Measurements from ENCODE around the gene CFAP45.
A peak's percentile ranks its signal among the peaks of the same experiment; 100 is the strongest.

Gene CFAP45

DNA sequence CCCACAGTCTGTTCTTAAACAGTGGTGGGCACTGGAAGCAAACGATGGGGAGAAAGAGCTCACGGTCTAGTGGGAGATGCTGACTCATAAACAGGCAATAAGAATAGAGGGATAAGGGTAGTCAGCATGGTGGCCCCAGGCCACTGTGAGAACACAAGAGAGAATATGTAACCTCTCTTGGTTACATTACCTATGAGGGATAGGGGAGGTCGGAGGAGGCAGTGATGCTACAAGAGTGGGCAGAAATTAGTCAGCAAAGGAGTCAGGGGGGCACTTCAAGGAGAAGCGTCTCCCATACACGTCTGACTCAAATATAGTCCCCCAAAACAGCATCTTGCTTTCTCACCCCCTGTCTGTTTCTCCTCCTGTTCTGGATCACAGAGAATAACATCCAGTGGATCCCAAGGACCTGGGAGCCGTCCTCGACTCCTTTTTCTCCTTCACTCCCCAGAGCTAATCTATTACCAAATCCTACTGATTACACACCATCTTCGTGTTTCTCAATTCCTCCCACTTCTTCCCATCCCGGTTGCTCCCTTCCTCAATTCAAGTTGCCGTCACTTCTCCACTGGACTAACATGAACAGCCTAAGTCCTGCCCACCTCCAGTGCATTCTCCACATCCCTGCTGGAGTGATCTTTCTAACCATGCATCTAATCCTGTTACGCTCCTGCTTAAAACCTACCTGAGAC is 71.2 kb downstream of the CFAP45 start:
- DNase-seq (ENCODE audit: low read depth in 1 of 2, low spot score in 1 of 2): no peak

GRCh38 chr1:159828176-159828575 is 71.8 kb downstream of the CFAP45 start:
- no peak for DNase-seq (ENCODE audit: low read depth in 1 of 2, low spot score in 1 of 2)

GRCh38 chr1:159827549-159827948 is 72.4 kb downstream of the CFAP45 start:
- no peak for DNase-seq (ENCODE audit: low read depth in 1 of 2, low spot score in 1 of 2)

GRCh38 chr1:159827102-159827490 is 72.9 kb downstream of the CFAP45 start:
- no peak for DNase-seq (ENCODE audit: low read depth in 1 of 2, low spot score in 1 of 2)

DNA sequence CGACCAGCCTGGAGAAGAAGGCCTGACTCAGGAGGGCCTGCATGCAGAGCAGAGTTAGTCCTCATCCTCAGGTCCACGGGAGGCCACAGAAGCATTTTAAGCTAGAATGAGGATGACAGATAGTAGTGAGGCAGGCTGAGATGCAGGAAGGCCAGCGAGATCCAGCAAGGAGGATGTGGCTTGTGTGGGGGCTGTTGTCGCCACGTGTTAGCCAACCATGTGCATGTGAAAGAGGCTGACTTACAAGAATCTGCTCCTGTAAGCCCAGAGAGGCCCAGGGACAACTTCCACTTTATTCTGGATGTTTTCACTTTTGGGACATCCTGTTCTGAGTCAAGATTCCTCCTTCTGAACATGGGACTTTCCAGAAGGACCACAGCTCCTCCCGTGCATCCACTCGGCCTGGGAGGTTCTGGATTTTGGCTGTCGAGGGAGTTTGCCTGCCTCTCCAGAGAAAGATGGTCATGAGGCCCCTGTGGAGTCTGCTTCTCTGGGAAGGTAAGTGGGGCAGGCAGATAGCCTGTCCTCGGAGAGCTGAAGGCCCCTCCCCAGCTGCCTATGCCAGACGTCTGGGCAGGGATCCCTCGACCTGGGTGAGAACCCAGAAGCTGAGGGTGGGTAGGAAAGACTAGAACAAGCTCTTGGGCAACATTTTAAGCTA is 73.4 kb downstream of the CFAP45 start, which contains the start of gene SLAMF8:
SLAMF8 (plus strand) TSS at position 433 of the 661 bp plus-strand sequence; CDS start at position 459, 26 bp downstream.
- peak in 1 of 2 donors; percentile 24 for DNase-seq (ENCODE audit: low read depth in 1 of 2, low spot score in 1 of 2)

- DNase-seq (ENCODE audit: low read depth in 1 of 2, low spot score in 1 of 2): no peak
These were observed 74.4 kb downstream of the CFAP45 start for GRCh38 chr1:159825564-159825963.

GRCh38 chr1:159823406-159823805 is 76.6 kb downstream of the CFAP45 start:
- no peak for DNase-seq (ENCODE audit: low read depth in 1 of 2, low spot score in 1 of 2)
